Activated naive CD4-positive, alpha-beta T cell treated with anti-CD3 and anti-CD28 coated beads, Interleukin-2, amount 10 ng/mL, durations not matched to agents 7 days and 5 days (primary cell): ENCODE results near the gene NOTO.
"Not testable (repeated sequence)": the region's sequence is repeated elsewhere in the genome, so short reads cannot be mapped to it uniquely, and the experiment has no call there.

Experiments used
- CTCF ChIA-PET: fragments of 350-600 bp; sonication (Branson Sonifier 250); formaldehyde crosslinking; loops from one replicate; lab custom pipeline; 2021; ENCODE audit warnings: antibody characterized with exemption; lab: Charles Lee
- DNase-seq: peaks from one replicate; pipeline ENCODE4 v3.0.0-alpha.2; 2020
- H3K27ac Mint-ChIP-seq: one replicate; pipeline ENCODE4 v1.8.0; 2021; ENCODE audit warnings: mild to moderate bottlenecking, moderate library complexity, mixed read lengths
- H3K27me3 Mint-ChIP-seq: one replicate; pipeline ENCODE4 v1.8.0; 2021; ENCODE audit warnings: mild to moderate bottlenecking, mixed read lengths
- H3K36me3 Mint-ChIP-seq: one replicate; pipeline ENCODE4 v1.8.0; 2021; ENCODE audit warnings: mixed read lengths
- H3K4me1 Mint-ChIP-seq: one replicate; pipeline ENCODE4 v1.8.0; 2021; ENCODE audit warnings: mixed read lengths
- H3K4me3 Mint-ChIP-seq: one replicate; pipeline ENCODE4 v1.8.0; 2021; ENCODE audit warnings: mild to moderate bottlenecking, moderate library complexity, mixed read lengths
- H3K9me3 Mint-ChIP-seq: one replicate; pipeline ENCODE4 v1.8.0; 2021; ENCODE audit warnings: mixed read lengths

The NOTO gene

GRCh38 chr2:73175663-73176204 lies 26.6 kb upstream of the NOTO start:
- H3K36me3 Mint-ChIP-seq = no peaks in the 10 kb centered on the region
- H3K9me3 Mint-ChIP-seq = no peaks in the 10 kb centered on the region
- H3K27ac Mint-ChIP-seq = no peak overlapping the region
- peak overlapping the region; percentile 80 for H3K4me3 Mint-ChIP-seq
- CTCF ChIA-PET = interaction anchor here (2.4 to 4.5 kb wide), 5 partner anchors 37 to 289 kb away, joined by 10 to 51 read pairs (median 34); partner anchors contain the start of gene SPR
- peaks cover 83% of the 10 kb centered on the region for H3K27me3 Mint-ChIP-seq
- peaks cover 13% of the 10 kb centered on the region for H3K4me1 Mint-ChIP-seq
- peak; percentile 81 for DNase-seq

GRCh38 chr2:73176205-73176880 lies 26.0 kb upstream of the NOTO start:
- CTCF ChIA-PET = interaction anchor here (0.8 to 4.5 kb wide), 25 partner anchors 11 to 314 kb away, joined by 3 to 51 read pairs (median 5); partner anchors contain the start of genes PRADC1 and SPR
- Mint-ChIP-seq H3K36me3 (no peaks in the 10 kb centered on the region), H3K4me1 (peaks cover 16% of the 10 kb centered on the region), H3K4me3 (peak overlapping the region; percentile 80), H3K27me3 (peaks cover 83% of the 10 kb centered on the region), H3K27ac (peak overlapping the region; percentile 33), H3K9me3 (no peaks in the 10 kb centered on the region)
- DNase-seq = peak; percentile 27

- CTCF ChIA-PET = interaction anchor here (0.7 to 4.5 kb wide), 38 partner anchors 10 to 560 kb away, joined by 3 to 51 read pairs (median 5); partner anchors contain the start of genes PRADC1, RAB11FIP5, SPR and TPRKB
- peaks cover 80% of the 10 kb centered on the region for H3K27me3 Mint-ChIP-seq
- H3K36me3 Mint-ChIP-seq = no peaks in the 10 kb centered on the region
- no peaks in the 10 kb centered on the region for H3K9me3 Mint-ChIP-seq
- peak overlapping the region; percentile 80 for H3K4me3 Mint-ChIP-seq
- peaks cover 16% of the 10 kb centered on the region for H3K4me1 Mint-ChIP-seq
- no peak overlapping the region for H3K27ac Mint-ChIP-seq
- DNase-seq = peak; percentile 91
These were observed 25.3 kb upstream of the NOTO start for GRCh38 chr2:73176881-73177644.

- H3K4me3 Mint-ChIP-seq = peak overlapping the region; percentile 80
- CTCF ChIA-PET = interaction anchor here (0.7 to 4.5 kb wide), 37 partner anchors 9 to 559 kb away, joined by 3 to 51 read pairs (median 5); partner anchors contain the start of genes PRADC1, RAB11FIP5, SPR and TPRKB
- H3K4me1 Mint-ChIP-seq = peaks cover 16% of the 10 kb centered on the region
- DNase-seq = no peak
- peaks cover 80% of the 10 kb centered on the region for H3K27me3 Mint-ChIP-seq
- H3K36me3 Mint-ChIP-seq = no peaks in the 10 kb centered on the region
- H3K27ac Mint-ChIP-seq = no peak overlapping the region
- no peaks in the 10 kb centered on the region for H3K9me3 Mint-ChIP-seq
These were observed 24.6 kb upstream of the NOTO start for GRCh38 chr2:73177645-73178255.

GRCh38 chr2:73185965-73186364 lies 16.4 kb upstream of the NOTO start:
- no peaks in the 10 kb centered on the region for H3K36me3 Mint-ChIP-seq
- CTCF ChIA-PET = interaction anchor here (2.8 kb wide), 1 partner anchor 9 kb away, joined by 16 read pairs; no protein-coding TSS in a partner anchor
- DNase-seq = no peak

GRCh38 chr2:73187549-73187948 lies 14.8 kb upstream of the NOTO start:
- CTCF ChIA-PET = interaction anchor here (1.2 to 2.8 kb wide), 2 partner anchors 10 to 300 kb away, joined by 3 to 16 read pairs; partner anchors contain the start of gene SPR
- Mint-ChIP-seq H3K4me3 (no peak overlapping the region), H3K27ac (no peak overlapping the region), H3K9me3 (no peaks in the 10 kb centered on the region), H3K36me3 (no peaks in the 10 kb centered on the region), H3K4me1 (no peaks in the 10 kb centered on the region), H3K27me3 (peaks cover 63% of the 10 kb centered on the region)
- no peak for DNase-seq

More at GRCh38 chr2:73185965-73186364, 16.4 kb upstream of the NOTO start:
- peaks cover 3% of the 10 kb centered on the region for H3K4me1 Mint-ChIP-seq
- peaks cover 59% of the 10 kb centered on the region for H3K27me3 Mint-ChIP-seq
- no peaks in the 10 kb centered on the region for H3K9me3 Mint-ChIP-seq
- H3K27ac Mint-ChIP-seq = no peak overlapping the region
- no peak overlapping the region for H3K4me3 Mint-ChIP-seq

- no peaks in the 10 kb centered on the region for H3K9me3 Mint-ChIP-seq
- no peak for DNase-seq
- H3K4me1 Mint-ChIP-seq = peaks cover 5% of the 10 kb centered on the region
- H3K4me3 Mint-ChIP-seq = no peak overlapping the region
- H3K27me3 Mint-ChIP-seq = peaks cover 67% of the 10 kb centered on the region
- H3K36me3 Mint-ChIP-seq = no peaks in the 10 kb centered on the region
- CTCF ChIA-PET = no interaction called here
- H3K27ac Mint-ChIP-seq = no peak overlapping the region
These were observed 4.8 kb upstream of the NOTO start for GRCh38 chr2:73197579-73197978.

- DNase-seq, H3K27ac Mint-ChIP-seq, H3K4me3 Mint-ChIP-seq, H3K9me3 Mint-ChIP-seq, H3K4me1 Mint-ChIP-seq, H3K36me3 Mint-ChIP-seq: not testable (repeated sequence)
- H3K27me3 Mint-ChIP-seq = peaks cover 89% of the 10 kb centered on the region
- CTCF ChIA-PET = interaction anchor here (1.1 kb wide), 1 partner anchor 12 kb away, joined by 6 read pairs; no protein-coding TSS in a partner anchor
These were observed 2.1 kb upstream of the NOTO start for GRCh38 chr2:73200281-73200680.

- Mint-ChIP-seq H3K27ac (no peak overlapping the region), H3K36me3 (no peaks in the 10 kb centered on the region), H3K4me1 (peaks cover 7% of the 10 kb centered on the region), H3K27me3 (peaks cover 95% of the 10 kb centered on the region), H3K9me3 (no peaks in the 10 kb centered on the region), H3K4me3 (no peak overlapping the region)
- no peak for DNase-seq
- CTCF ChIA-PET = interaction anchor here (1.1 kb wide), 1 partner anchor 9 kb away, joined by 4 read pairs; no protein-coding TSS in a partner anchor
These were observed 794 bp downstream of the NOTO start for GRCh38 chr2:73203055-73203681.

- peaks cover 7% of the 10 kb centered on the region for H3K4me1 Mint-ChIP-seq
- H3K27ac Mint-ChIP-seq = no peak overlapping the region
- H3K4me3 Mint-ChIP-seq = no peak overlapping the region
- peaks cover 86% of the 10 kb centered on the region for H3K27me3 Mint-ChIP-seq
- H3K36me3 Mint-ChIP-seq = no peaks in the 10 kb centered on the region
- CTCF ChIA-PET = no interaction called here
- no peak for DNase-seq
- H3K9me3 Mint-ChIP-seq = no peaks in the 10 kb centered on the region
These were observed 3.2 kb downstream of the NOTO start for GRCh38 chr2:73205611-73206010.

- Mint-ChIP-seq H3K36me3 (no peaks in the 10 kb centered on the region), H3K4me3 (no peak overlapping the region), H3K27me3 (peaks cover 62% of the 10 kb centered on the region), H3K27ac (no peak overlapping the region), H3K9me3 (no peaks in the 10 kb centered on the region), H3K4me1 (peaks cover 10% of the 10 kb centered on the region)
- no peak for DNase-seq
- CTCF ChIA-PET = interaction anchor here (1.3 to 1.4 kb wide), 2 partner anchors 31 to 316 kb away, joined by 3 to 4 read pairs; no protein-coding TSS in a partner anchor
These were observed 5.9 kb downstream of the NOTO start for GRCh38 chr2:73208258-73208657.

- no peak for DNase-seq
- Mint-ChIP-seq H3K9me3 (no peaks in the 10 kb centered on the region), H3K4me3 (no peak overlapping the region), H3K27me3 (peaks cover 44% of the 10 kb centered on the region), H3K36me3 (no peaks in the 10 kb centered on the region), H3K27ac (no peak overlapping the region), H3K4me1 (peaks cover 24% of the 10 kb centered on the region)
- CTCF ChIA-PET = interaction anchor here (0.7 to 4.5 kb wide), 6 partner anchors 8 to 317 kb away, joined by 3 to 26 read pairs (median 4); partner anchors contain the start of gene NOTO
These were observed 7.6 kb downstream of the NOTO start for GRCh38 chr2:73210019-73210418.

- Mint-ChIP-seq H3K4me3 (no peak overlapping the region), H3K9me3 (no peaks in the 10 kb centered on the region), H3K27ac (no peak overlapping the region), H3K27me3 (peaks cover 37% of the 10 kb centered on the region), H3K4me1 (peaks cover 30% of the 10 kb centered on the region), H3K36me3 (no peaks in the 10 kb centered on the region)
- CTCF ChIA-PET = interaction anchor here (0.7 to 4.5 kb wide), 5 partner anchors 9 to 317 kb away, joined by 3 to 26 read pairs (median 4); partner anchors contain the start of gene NOTO
- no peak for DNase-seq
These were observed 8.3 kb downstream of the NOTO start for GRCh38 chr2:73210696-73211095.
